ENCODE results near the gene DDC.

DDC gene

DNA sequence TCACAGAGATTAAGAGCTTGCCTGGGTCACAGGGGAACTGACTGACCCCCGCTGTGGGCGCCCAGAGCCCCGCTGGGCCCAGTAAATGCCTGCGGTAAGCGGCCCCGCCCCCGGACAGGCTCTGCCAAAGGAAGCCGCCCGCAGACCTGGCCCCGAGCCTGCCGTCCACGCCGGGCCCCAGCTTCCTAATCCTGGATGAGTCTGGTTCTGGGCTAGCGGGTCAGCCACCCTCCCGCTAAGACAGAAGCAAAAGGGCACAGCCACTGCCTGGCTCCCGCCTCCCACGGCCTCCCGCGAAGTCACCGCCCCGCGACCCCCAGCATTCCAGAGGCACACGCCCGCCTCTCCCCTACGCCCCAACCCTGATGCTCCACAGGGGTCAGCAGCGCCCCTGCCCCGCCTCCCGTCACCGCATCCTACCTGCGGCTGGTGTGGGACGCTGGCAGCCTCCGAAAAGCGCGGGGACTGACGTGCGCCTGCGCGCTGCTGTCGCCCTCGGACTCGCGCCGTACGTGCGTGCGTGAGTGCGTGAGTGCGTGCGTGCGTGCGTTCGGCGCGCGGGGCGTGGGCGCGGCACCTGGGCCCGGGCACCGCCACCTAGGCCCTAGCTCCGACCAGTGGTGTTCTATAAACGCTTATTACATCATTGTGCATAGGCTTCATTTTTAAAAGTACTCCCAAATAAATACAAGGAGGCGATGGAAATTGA is 115.2 kb downstream of the DDC start, which contains the start of gene FIGNL1:
Gene FIGNL1, minus strand, starts transcription at position 470 of the 709 bp plus-strand sequence. CDS start 3,063 bp downstream, outside the sequence.
- H3K36me3 ChIP-seq (ENCODE audit: insufficient read depth, low read length): peaks cover 19% of the 10 kb centered on the region; the same call in 1 of the 2 replicates
- peaks cover 60% of the 10 kb centered on the region for H3K79me2 ChIP-seq (ENCODE audit: insufficient read depth, low read length)
- H3K4me2 ChIP-seq (ENCODE audit: low read depth, low read length, poor library complexity, severe bottlenecking): peak within 1 kb of the TSS; percentile 91
- H3K4me1 ChIP-seq (ENCODE audit: insufficient read depth, low read length, poor library complexity, severe bottlenecking): peaks cover 40% of the 10 kb centered on the region
- peak within 1 kb of the TSS; percentile 94 for H3K9ac ChIP-seq (ENCODE audit: low read depth, low read length, poor library complexity, severe bottlenecking)
- H3K9me2 ChIP-seq (replicated peaks; ENCODE audit: low read depth, low read length): no peaks in the 10 kb centered on the region
- H3K27me3 ChIP-seq (ENCODE audit: insufficient read depth, low read length, poor library complexity, severe bottlenecking): no peaks in the 10 kb centered on the region
- peaks cover 28% of the 10 kb centered on the region for H4K20me1 ChIP-seq (ENCODE audit: insufficient read depth, low read length, poor library complexity, severe bottlenecking)
- H3F3A ChIP-seq (ENCODE audit: low read depth): no peaks in the 10 kb centered on the region
- TF ChIP-seq, protein P1, sequence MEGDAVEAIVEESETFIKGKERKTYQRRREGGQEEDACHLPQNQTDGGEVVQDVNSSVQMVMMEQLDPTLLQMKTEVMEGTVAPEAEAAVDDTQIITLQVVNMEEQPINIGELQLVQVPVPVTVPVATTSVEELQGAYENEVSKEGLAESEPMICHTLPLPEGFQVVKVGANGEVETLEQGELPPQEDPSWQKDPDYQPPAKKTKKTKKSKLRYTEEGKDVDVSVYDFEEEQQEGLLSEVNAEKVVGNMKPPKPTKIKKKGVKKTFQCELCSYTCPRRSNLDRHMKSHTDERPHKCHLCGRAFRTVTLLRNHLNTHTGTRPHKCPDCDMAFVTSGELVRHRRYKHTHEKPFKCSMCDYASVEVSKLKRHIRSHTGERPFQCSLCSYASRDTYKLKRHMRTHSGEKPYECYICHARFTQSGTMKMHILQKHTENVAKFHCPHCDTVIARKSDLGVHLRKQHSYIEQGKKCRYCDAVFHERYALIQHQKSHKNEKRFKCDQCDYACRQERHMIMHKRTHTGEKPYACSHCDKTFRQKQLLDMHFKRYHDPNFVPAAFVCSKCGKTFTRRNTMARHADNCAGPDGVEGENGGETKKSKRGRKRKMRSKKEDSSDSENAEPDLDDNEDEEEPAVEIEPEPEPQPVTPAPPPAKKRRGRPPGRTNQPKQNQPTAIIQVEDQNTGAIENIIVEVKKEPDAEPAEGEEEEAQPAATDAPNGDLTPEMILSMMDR (conservative IDR thresholded peaks at IDR 0.05; ENCODE audit: low read length): no peak
- no peak for TF ChIP-seq EZH2phosphoT487 (IDR thresholded peaks at IDR 0.05; ENCODE audit: borderline replicate concordance)
- H3K4me3 ChIP-seq (ENCODE audit: low read length, poor library complexity, severe bottlenecking): peak within 1 kb of the TSS; percentile 90
- no peaks in the 10 kb centered on the region for H3K9me3 ChIP-seq (ENCODE audit: insufficient read depth, low read depth, low read length)
- H2AFZ ChIP-seq (ENCODE audit: low read length): peak within 1 kb of the TSS; percentile 98

DNA sequence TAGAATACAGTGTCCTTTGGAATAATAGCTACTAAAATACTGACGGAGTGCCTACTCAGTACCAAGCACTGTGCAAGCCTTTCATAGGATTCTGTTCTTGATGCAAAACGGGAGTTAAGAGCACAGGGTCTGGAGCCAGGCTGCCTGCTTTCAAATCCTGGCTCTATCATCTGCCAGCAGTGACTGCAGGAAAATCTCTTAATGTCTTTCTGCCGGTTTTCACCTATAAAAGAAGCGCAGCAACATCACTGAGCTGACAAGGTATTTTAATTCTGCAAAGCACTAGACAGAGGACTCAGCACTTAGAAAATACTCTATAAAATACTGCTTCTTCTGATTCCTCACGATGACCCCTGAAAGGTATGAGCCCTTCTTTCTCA is 115.7 kb downstream of the DDC start:
- no peaks in the 10 kb centered on the region for H3K9me3 ChIP-seq (ENCODE audit: insufficient read depth, low read depth, low read length)
- H3K36me3 ChIP-seq (ENCODE audit: insufficient read depth, low read length): peaks cover 22% of the 10 kb centered on the region; the same call in 1 of the 2 replicates
- peaks cover 66% of the 10 kb centered on the region for H3K79me2 ChIP-seq (ENCODE audit: insufficient read depth, low read length)
- H4K20me1 ChIP-seq (ENCODE audit: insufficient read depth, low read length, poor library complexity, severe bottlenecking): peaks cover 29% of the 10 kb centered on the region
- no peaks in the 10 kb centered on the region for H3K27me3 ChIP-seq (ENCODE audit: insufficient read depth, low read length, poor library complexity, severe bottlenecking)
- H3K4me1 ChIP-seq (ENCODE audit: insufficient read depth, low read length, poor library complexity, severe bottlenecking): peaks cover 44% of the 10 kb centered on the region
- no peaks in the 10 kb centered on the region for H3K9me2 ChIP-seq (replicated peaks; ENCODE audit: low read depth, low read length)
- H3K4me2 ChIP-seq (ENCODE audit: low read depth, low read length, poor library complexity, severe bottlenecking): peak overlapping the region; percentile 91
- no peaks in the 10 kb centered on the region for H3F3A ChIP-seq (ENCODE audit: low read depth)
- TF ChIP-seq, protein P1 (conservative IDR thresholded peaks at IDR 0.05; ENCODE audit: low read length): no peak
- TF ChIP-seq EZH2phosphoT487 (IDR thresholded peaks at IDR 0.05; ENCODE audit: borderline replicate concordance): no peak
- H3K9ac ChIP-seq (ENCODE audit: low read depth, low read length, poor library complexity, severe bottlenecking): peak overlapping the region; percentile 94
- H3K4me3 ChIP-seq (ENCODE audit: low read length, poor library complexity, severe bottlenecking): peak overlapping the region; percentile 90
- H2AFZ ChIP-seq (ENCODE audit: low read length): peak overlapping the region; percentile 98

DNA sequence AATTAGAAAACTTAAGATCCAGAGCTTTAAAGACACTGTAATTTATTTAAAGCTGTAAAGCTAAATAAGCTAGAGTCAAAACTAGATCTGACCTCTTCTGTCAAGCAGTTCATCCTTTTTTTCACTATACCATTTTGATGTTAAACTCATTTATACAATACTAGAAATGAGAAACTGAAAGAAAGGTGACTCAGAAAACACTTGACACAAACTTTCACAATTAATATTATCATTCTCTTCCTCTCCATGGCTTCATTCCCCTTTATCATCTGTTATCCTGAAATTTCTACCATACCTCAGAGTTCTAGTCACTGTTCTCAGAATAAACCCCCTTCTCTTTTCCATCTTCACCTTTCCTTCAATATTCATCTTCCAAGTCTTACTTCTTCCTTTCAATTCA is 116.4 kb downstream of the DDC start:
- no peak for TF ChIP-seq EZH2phosphoT487 (IDR thresholded peaks at IDR 0.05; ENCODE audit: borderline replicate concordance)
- TF ChIP-seq, protein P1 (conservative IDR thresholded peaks at IDR 0.05; ENCODE audit: low read length): no peak
- peak overlapping the region; percentile 91 for H3K4me2 ChIP-seq (ENCODE audit: low read depth, low read length, poor library complexity, severe bottlenecking)
- no peaks in the 10 kb centered on the region for H3F3A ChIP-seq (ENCODE audit: low read depth)
- H4K20me1 ChIP-seq (ENCODE audit: insufficient read depth, low read length, poor library complexity, severe bottlenecking): peaks cover 36% of the 10 kb centered on the region
- no peaks in the 10 kb centered on the region for H3K27me3 ChIP-seq (ENCODE audit: insufficient read depth, low read length, poor library complexity, severe bottlenecking)
- H3K9ac ChIP-seq (ENCODE audit: low read depth, low read length, poor library complexity, severe bottlenecking): peak overlapping the region; percentile 94
- no peaks in the 10 kb centered on the region for H3K9me3 ChIP-seq (ENCODE audit: insufficient read depth, low read depth, low read length)
- H3K36me3 ChIP-seq (ENCODE audit: insufficient read depth, low read length): peaks cover 27% of the 10 kb centered on the region; the same call in 1 of the 2 replicates
- H3K79me2 ChIP-seq (ENCODE audit: insufficient read depth, low read length): peaks cover 72% of the 10 kb centered on the region
- no peak overlapping the region for H2AFZ ChIP-seq (ENCODE audit: low read length)
- peak overlapping the region; percentile 90 for H3K4me3 ChIP-seq (ENCODE audit: low read length, poor library complexity, severe bottlenecking)
- H3K4me1 ChIP-seq (ENCODE audit: insufficient read depth, low read length, poor library complexity, severe bottlenecking): peaks cover 50% of the 10 kb centered on the region
- no peaks in the 10 kb centered on the region for H3K9me2 ChIP-seq (replicated peaks; ENCODE audit: low read depth, low read length)

All from Loucy (cell line).